Calu3 (cell line): ENCODE measurements around the gene RRP9. TPM values are rescaled to one million over a fixed set of nuclear protein-coding genes. Genes with fewer than 3 reads are reported as not detected.

ENCODE experiments used
- BruUV-seq: library from RNA; stranded (reverse); fragments of 400-500 nt; replicated peaks from 2 replicates; lab custom pipeline; 2021; lab: Mats Ljungman, UMichigan
- CTCF ChIA-PET: fragments of 300-600 bp; sonication (Branson Sonifier 250); formaldehyde crosslinking; loops from one replicate; lab custom pipeline; 2022; ENCODE audit warnings: antibody characterized with exemption; lab: Charles Lee
- DNase-seq: peaks from one replicate; pipeline ENCODE4 v3.0.0; 2022
- H3K27ac Mint-ChIP-seq: one replicate; pipeline ENCODE4 v1.8.0; 2022; ENCODE audit warnings: mixed read lengths; ENCODE audit not compliant: unreplicated experiment
- H3K27me3 Mint-ChIP-seq: one replicate; pipeline ENCODE4 v1.8.0; 2022; ENCODE audit warnings: mixed read lengths; ENCODE audit not compliant: unreplicated experiment
- H3K36me3 Mint-ChIP-seq: one replicate; pipeline ENCODE4 v1.8.0; 2022; ENCODE audit warnings: mild to moderate bottlenecking, moderate library complexity, mixed read lengths; ENCODE audit not compliant: insufficient read depth, unreplicated experiment
- H3K4me1 Mint-ChIP-seq: one replicate; pipeline ENCODE4 v1.8.0; 2022; ENCODE audit warnings: mild to moderate bottlenecking, low read depth, mixed read lengths; ENCODE audit not compliant: unreplicated experiment
- H3K4me3 Mint-ChIP-seq: one replicate; pipeline ENCODE4 v1.8.0; 2022; ENCODE audit warnings: mild to moderate bottlenecking, low read depth, moderate library complexity, mixed read lengths; ENCODE audit not compliant: unreplicated experiment
- H3K9me3 Mint-ChIP-seq: one replicate; pipeline ENCODE4 v1.8.0; 2022; ENCODE audit warnings: low read depth, mixed read lengths; ENCODE audit not compliant: unreplicated experiment
- CTCF ChIP-seq: fragments of 200-600 bp; IDR thresholded peaks from one replicate; pipeline ENCODE4 v1.8.0; 2022; ENCODE audit warnings: antibody characterized with exemption; ENCODE audit not compliant: unreplicated experiment
- intact Hi-C: fragments of 100-400 bp; cut with micrococcal nuclease; formaldehyde crosslinking; loops from one replicate; pipeline ENCODE4 v1.10.0; 2022; ENCODE audit not compliant: unreplicated experiment
- total RNA-seq: library from RNA; stranded (reverse); gene quantifications from 2 replicates; pipeline ENCODE4 v1.2.3, GENCODE V29; 2022

RRP9 gene
- total RNA-seq, 1 experiment from 2014 or later, result 39.3 TPM

GRCh38 chr3:51896607-51897305 lies 44.9 kb downstream of the RRP9 start:
- DNase-seq, result no peak
- CTCF ChIA-PET, result interaction anchor here (0.8 kb wide), 1 partner anchor 9 kb away, joined by 3 read pairs; no protein-coding TSS in a partner anchor
- Mint-ChIP-seq H3K27ac (no peak overlapping the region), H3K4me3 (no peak overlapping the region), H3K36me3 (no peaks in the 10 kb centered on the region), H3K27me3 (no peaks in the 10 kb centered on the region), H3K9me3 (no peaks in the 10 kb centered on the region), H3K4me1 (peaks cover 18% of the 10 kb centered on the region)
- intact Hi-C loops, result no loop called here
- TF ChIP-seq CTCF, result no peak
- no TSS peak for BruUV-seq

GRCh38 chr3:51894939-51895338 lies 46.8 kb downstream of the RRP9 start:
- no peaks in the 10 kb centered on the region for H3K9me3 Mint-ChIP-seq
- no TSS peak for BruUV-seq

GRCh38 chr3:51894391-51894790 lies 47.3 kb downstream of the RRP9 start:
- H3K36me3 Mint-ChIP-seq, result no peaks in the 10 kb centered on the region
- CTCF ChIA-PET, result no interaction called here
- no peak overlapping the region for H3K27ac Mint-ChIP-seq
- intact Hi-C loops, result no loop called here
- H3K4me1 Mint-ChIP-seq, result peaks cover 18% of the 10 kb centered on the region
- DNase-seq, result no peak
- BruUV-seq, result no TSS peak
- no peaks in the 10 kb centered on the region for H3K9me3 Mint-ChIP-seq
- no peak for TF ChIP-seq CTCF
- H3K4me3 Mint-ChIP-seq, result no peak overlapping the region
- no peaks in the 10 kb centered on the region for H3K27me3 Mint-ChIP-seq

More at GRCh38 chr3:51894939-51895338, 46.8 kb downstream of the RRP9 start:
- Mint-ChIP-seq H3K27me3 (no peaks in the 10 kb centered on the region), H3K4me1 (peaks cover 18% of the 10 kb centered on the region), H3K27ac (no peak overlapping the region), H3K4me3 (no peak overlapping the region), H3K36me3 (no peaks in the 10 kb centered on the region)
- CTCF ChIA-PET, result no interaction called here
- no peak for TF ChIP-seq CTCF
- DNase-seq, result no peak
- intact Hi-C loops, result no loop called here

DNA sequence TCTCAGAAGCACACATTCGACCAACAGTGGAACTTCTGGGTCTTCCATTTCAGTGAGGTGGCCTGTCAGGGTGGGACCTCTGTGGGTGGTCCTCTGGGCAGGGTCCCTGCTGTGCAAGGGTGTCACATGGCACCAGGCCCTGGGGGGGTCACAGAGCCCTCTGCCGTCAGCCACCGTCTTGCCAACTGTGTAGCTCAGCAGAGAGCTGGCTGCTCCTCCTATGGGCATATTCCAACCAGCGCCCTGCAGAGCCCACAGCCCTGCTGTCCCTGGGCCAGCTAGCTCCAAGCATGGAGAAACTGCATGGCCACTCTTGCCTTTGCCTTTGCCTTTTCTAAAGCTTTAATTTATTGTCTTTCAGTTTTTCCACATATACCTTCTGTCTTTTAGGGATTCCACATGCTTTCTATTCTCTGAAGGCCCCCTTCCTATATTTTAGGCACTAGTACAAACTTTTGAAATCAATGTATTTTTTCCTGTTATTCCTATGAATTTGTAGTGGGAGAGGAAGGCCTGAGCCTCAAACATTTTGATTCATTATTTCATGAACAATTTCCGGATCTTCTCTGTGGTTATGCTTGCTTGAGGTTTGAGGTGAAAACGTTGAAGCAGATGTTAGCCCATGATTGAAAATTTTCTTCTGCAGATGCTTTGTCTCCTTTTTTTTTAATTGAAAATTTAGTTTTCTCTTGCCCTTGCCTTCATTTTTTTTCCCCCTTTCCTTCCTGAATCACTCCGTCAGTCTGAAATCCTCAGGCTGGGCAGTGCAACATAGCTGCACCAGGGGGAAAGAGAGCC lies 50.3 kb downstream of the RRP9 start:
- intact Hi-C loops, result no loop called here
- Mint-ChIP-seq H3K27me3 (no peaks in the 10 kb centered on the region), H3K36me3 (no peaks in the 10 kb centered on the region), H3K4me3 (no peak overlapping the region), H3K27ac (no peak overlapping the region), H3K9me3 (no peaks in the 10 kb centered on the region), H3K4me1 (peaks cover 8% of the 10 kb centered on the region)
- BruUV-seq, result no TSS peak
- TF ChIP-seq CTCF, result no peak
- CTCF ChIA-PET, result no interaction called here
- no peak for DNase-seq
